ENCODE data around the gene OR2V1. TPM values are rescaled to one million over a fixed set of nuclear protein-coding genes. Genes with fewer than 3 reads are reported as not detected.
"Not testable (repeated sequence)": the region's sequence is repeated elsewhere in the genome, so short reads cannot be mapped to it uniquely, and the experiment has no call there.

OR2V1 gene
- total and polyA plus RNA-seq, 10 donors = not detected

GRCh38 chr5:181096721-181097382 lies 34.1 kb downstream of the OR2V1 start:
- H3K9me3 ChIP-seq; H3K27ac ChIP-seq; H3K4me3 ChIP-seq; intact Hi-C loops (cut with DNase I; ENCODE audit: low total_unique reads); H3K4me1 ChIP-seq; H3K36me3 ChIP-seq; DNase-seq: not testable (repeated sequence)
- H3K27me3 ChIP-seq (replicated peaks in 1 of 7) = peaks cover 4 to 64% (median 31%) of the 10 kb centered on the region in 7 donors
- WGBS, 5 donors = no CpG with 5 or more reads among the region's 26 CpGs

GRCh38 chr5:181095162-181095561 lies 35.8 kb downstream of the OR2V1 start:
- H3K9me3 ChIP-seq; intact Hi-C loops (cut with DNase I; ENCODE audit: low total_unique reads); H3K4me3 ChIP-seq; H3K27ac ChIP-seq; H3K36me3 ChIP-seq; H3K4me1 ChIP-seq; DNase-seq: not testable (repeated sequence)
- peaks cover 4 to 60% (median 27%) of the 10 kb centered on the region in 7 donors for H3K27me3 ChIP-seq (replicated peaks in 1 of 7)
- WGBS, 5 donors = 73 to 100% (median 86%) methylated on average over 2 to 3 of the region's 3 CpGs

DNA sequence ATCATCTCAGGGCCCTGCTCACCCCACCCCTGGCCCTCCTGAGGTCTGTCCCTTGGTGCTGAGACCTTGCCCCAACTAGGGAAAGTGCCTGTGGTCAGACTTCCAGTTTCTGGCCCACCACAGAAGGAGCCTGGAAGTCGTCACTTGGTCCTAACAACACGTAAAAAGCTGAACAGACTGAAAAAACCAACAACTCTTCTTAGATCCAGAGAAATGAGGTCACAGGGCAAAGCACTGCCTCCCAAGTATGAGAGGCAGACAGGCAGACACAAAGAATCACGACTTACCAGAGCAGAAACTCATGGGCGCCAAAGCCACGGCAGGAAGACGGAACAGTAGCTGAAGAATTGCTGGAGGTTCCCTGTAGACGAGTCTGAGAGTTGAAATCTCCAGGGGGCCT lies 38.5 kb downstream of the OR2V1 start:
- H3K9me3 ChIP-seq = no peaks in the 10 kb centered on the region
- no peak overlapping the region for H3K4me3 ChIP-seq
- TF ChIP-seq, protein P1, sequence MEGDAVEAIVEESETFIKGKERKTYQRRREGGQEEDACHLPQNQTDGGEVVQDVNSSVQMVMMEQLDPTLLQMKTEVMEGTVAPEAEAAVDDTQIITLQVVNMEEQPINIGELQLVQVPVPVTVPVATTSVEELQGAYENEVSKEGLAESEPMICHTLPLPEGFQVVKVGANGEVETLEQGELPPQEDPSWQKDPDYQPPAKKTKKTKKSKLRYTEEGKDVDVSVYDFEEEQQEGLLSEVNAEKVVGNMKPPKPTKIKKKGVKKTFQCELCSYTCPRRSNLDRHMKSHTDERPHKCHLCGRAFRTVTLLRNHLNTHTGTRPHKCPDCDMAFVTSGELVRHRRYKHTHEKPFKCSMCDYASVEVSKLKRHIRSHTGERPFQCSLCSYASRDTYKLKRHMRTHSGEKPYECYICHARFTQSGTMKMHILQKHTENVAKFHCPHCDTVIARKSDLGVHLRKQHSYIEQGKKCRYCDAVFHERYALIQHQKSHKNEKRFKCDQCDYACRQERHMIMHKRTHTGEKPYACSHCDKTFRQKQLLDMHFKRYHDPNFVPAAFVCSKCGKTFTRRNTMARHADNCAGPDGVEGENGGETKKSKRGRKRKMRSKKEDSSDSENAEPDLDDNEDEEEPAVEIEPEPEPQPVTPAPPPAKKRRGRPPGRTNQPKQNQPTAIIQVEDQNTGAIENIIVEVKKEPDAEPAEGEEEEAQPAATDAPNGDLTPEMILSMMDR (IDR thresholded peaks at IDR 0.05 in 8 of 11, conservative IDR thresholded peaks at IDR 0.05 in 3 of 11) = no peak
- TF ChIP-seq POLR2AphosphoS5 (IDR thresholded peaks at IDR 0.05) (no peak), POLR2A (IDR thresholded peaks at IDR 0.05) (no peak)
- 56 to 68% (median 64%) methylated on average over 7 of the region's 7 CpGs for WGBS, 5 donors
- H3K27ac ChIP-seq = no peak overlapping the region
- intact Hi-C loops (cut with DNase I; ENCODE audit: low total_unique reads) = no loop called here
- no peak for DNase-seq
- peaks cover 0 to 40% (median 13%) of the 10 kb centered on the region in 7 donors for H3K27me3 ChIP-seq (replicated peaks in 1 of 7)
- H3K36me3 ChIP-seq = no peaks in the 10 kb centered on the region
- no peaks in the 10 kb centered on the region for H3K4me1 ChIP-seq

GRCh38 chr5:181088289-181088688 lies 42.7 kb downstream of the OR2V1 start:
- Histone ChIP-seq H3K36me3 (no peaks in the 10 kb centered on the region), H3K27ac (no peak overlapping the region), H3K9me3 (no peaks in the 10 kb centered on the region), H3K27me3 (replicated peaks in 1 of 7) (peaks cover 0 to 59% (median 7%) of the 10 kb centered on the region in 7 donors), H3K4me1 (no peaks in the 10 kb centered on the region), H3K4me3 (no peak overlapping the region)
- TF ChIP-seq POLR2A (IDR thresholded peaks at IDR 0.05) = no peak
- TF ChIP-seq, protein P1 (IDR thresholded peaks at IDR 0.05 in 8 of 11, conservative IDR thresholded peaks at IDR 0.05 in 3 of 11) = peak in 1 of 11 experiments; percentile 9
- 62 to 68% (median 63%) methylated on average over 10 of the region's 10 CpGs for WGBS, 5 donors
- no peak for DNase-seq
- intact Hi-C loops (cut with DNase I; ENCODE audit: low total_unique reads) = no loop called here

DNA sequence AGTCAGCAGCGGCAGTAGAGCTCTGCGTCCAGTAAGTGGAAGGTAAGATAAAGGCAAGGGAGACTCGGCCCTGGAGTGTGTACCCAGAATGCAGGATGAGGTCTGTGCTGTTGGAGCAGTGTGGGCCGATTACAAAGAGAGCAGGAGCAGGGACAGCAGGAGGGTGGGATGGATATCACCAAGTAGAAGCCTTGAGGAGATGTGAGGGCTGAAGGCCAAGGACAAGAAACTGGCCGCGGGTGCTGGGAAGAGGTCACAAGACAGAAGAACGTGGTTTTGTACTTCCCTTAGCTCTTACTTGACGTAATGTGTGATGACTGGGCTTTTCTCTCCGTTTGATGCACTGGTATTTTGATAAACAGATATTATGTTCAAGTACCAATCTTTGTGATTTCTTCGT lies 43.7 kb downstream of the OR2V1 start:
- 61 to 67% (median 66%) methylated on average over 10 of the region's 10 CpGs for WGBS, 5 donors
- intact Hi-C loops (cut with DNase I; ENCODE audit: low total_unique reads) = no loop called here
- Histone ChIP-seq H3K36me3 (no peaks in the 10 kb centered on the region), H3K4me3 (no peak overlapping the region), H3K9me3 (no peaks in the 10 kb centered on the region), H3K27ac (no peak overlapping the region), H3K4me1 (no peaks in the 10 kb centered on the region), H3K27me3 (replicated peaks in 1 of 7) (peaks cover 0 to 59% (median 0%) of the 10 kb centered on the region in 7 donors)
- DNase-seq = peak; percentile 47
- no peak for TF ChIP-seq POLR2A (IDR thresholded peaks at IDR 0.05)
- TF ChIP-seq, protein P1 (IDR thresholded peaks at IDR 0.05 in 8 of 11, conservative IDR thresholded peaks at IDR 0.05 in 3 of 11) = no peak
- TF ChIP-seq POLR2AphosphoS5 (IDR thresholded peaks at IDR 0.05) = no peak
